ENCODE data around the gene ARHGAP10.

Gene ARHGAP10

GRCh38 chr4:147825451-147826287 lies 93.8 kb downstream of the ARHGAP10 start:
- no peak for DNase-seq (ENCODE audit: low read depth in 2 of 2)

DNA sequence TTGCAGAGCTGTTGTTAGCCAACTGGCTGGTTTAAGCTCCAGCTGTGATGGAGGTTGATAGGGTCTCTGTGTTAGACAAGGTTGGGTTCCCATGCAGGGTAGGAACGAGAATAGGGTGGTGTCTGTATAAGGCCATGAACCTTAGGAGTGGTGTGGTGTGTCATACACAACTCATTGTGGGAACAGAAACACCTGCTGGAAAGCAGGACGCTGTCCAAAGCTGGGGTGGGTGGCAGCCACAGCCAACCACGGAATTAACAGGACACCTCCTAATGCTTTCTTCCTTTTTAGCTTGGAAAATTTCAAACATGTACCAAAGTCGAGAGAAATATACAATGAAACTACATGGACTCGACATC lies 94.4 kb downstream of the ARHGAP10 start:
- no peak for DNase-seq (ENCODE audit: low read depth in 2 of 2)

DNA sequence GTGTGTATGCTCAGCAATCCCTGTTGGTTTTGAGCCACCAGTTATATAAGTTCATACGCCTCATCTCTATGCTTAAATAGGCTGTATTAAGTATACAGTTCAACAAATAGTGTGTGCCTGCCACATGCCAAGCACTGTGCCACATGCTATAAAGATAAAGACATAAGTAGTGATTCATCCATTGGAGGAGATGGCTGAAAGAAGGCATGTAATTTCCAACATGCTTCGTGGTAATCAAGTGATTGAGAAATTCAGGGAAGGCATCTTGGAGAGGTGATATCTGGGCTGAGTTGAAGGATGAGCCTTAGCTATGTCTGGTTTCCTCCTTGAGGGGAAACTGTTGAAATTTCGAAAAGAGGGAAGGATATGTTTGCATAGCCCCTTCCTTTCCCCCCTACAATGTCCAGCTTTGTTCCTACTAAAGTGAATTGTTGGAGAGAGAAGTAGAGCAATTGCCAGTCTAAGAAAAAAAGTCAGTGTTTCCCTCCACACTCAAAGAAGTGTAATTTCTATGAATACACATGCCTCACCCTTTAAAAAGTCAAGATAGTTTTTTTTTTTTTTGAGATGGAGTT lies 96.5 kb downstream of the ARHGAP10 start:
- no peak for DNase-seq (ENCODE audit: low read depth in 2 of 2)

GRCh38 chr4:147829401-147830101 lies 97.7 kb downstream of the ARHGAP10 start:
- DNase-seq (ENCODE audit: low read depth in 2 of 2) = no peak

- DNase-seq (ENCODE audit: low read depth in 2 of 2) = no peak
These were observed 98.2 kb downstream of the ARHGAP10 start for GRCh38 chr4:147830102-147830463.

- no peak for DNase-seq (ENCODE audit: low read depth in 2 of 2)
These were observed 99.1 kb downstream of the ARHGAP10 start for GRCh38 chr4:147830987-147831386.

DNA sequence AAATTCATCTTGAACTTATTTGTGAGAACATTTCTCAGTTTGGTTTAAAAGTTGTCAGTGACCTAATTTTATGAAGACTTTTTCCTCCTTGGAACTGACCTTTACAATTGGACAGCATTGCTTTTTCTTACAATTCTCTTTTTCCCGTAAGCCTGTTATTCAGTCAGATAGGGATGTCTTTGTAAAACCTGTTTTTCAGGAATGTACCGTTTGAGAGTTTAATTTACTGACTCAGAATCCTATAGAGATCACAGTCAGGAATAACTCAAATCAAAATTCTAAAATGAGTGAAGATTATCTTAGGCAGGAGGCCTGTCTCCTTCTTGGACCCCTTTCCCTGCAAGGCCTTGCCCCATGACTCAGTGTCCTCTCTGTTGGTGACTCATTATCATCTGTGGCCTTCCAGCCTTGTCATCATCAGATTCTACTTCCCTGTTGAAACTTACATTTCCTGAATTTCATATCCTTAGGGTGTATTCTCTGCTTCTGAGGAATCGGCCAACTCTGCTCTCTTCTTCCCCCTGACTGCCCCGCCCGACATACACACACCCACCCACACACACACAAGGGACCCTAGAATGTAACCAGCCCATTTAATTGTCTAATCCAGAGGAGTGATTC lies 99.8 kb downstream of the ARHGAP10 start:
- DNase-seq (ENCODE audit: low read depth in 2 of 2) = peak in 1 of 2 experiments; percentile 36

GRCh38 chr4:147833254-147833653 lies 101.4 kb downstream of the ARHGAP10 start:
- DNase-seq (ENCODE audit: low read depth in 2 of 2) = no peak

GRCh38 chr4:147833741-147834140 lies 101.9 kb downstream of the ARHGAP10 start:
- no peak for DNase-seq (ENCODE audit: low read depth in 2 of 2)

DNA sequence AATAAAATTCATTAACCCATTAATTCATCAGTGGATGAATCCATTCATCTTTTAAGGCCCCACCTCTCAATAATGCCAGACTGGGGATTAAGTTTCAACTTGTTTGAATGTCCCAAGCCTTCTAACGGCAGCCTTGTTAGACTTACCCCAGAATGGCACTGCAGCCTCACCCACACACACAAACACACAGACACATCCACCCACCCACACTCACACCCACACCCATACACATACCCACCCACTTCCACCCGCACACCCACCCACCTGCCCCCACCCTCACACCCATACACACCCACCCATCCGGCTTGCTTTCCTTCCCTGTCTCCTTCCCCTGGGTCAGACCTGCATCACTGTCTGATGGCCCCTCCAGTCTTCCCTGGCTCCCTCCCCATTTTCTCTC lies 102.6 kb downstream of the ARHGAP10 start:
- DNase-seq (ENCODE audit: low read depth in 2 of 2) = no peak

DNA sequence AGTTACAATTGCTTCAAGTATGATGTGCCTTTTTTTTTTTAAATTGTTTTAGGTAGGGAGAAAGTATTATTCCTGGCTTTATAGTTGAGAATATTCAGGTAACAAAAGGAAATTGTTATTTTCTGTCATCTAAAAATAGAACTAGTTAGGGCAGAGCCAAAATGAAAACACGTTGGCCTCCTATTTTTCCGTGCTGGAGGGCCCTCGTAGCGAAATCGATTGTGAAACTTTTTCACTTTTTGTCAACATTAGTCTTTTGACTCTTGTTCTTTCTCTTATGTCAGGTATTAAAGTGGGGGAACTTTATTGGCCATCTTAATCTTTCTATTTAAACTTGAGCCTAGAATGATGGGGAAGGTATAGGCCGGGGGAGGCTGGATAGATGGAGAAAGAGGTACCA lies 104.9 kb downstream of the ARHGAP10 start:
- no peak for DNase-seq (ENCODE audit: low read depth in 2 of 2)

- DNase-seq (ENCODE audit: low read depth in 2 of 2) = no peak
These were observed 105.5 kb downstream of the ARHGAP10 start for GRCh38 chr4:147837435-147837834.

GRCh38 chr4:147837854-147838253 lies 106.0 kb downstream of the ARHGAP10 start:
- no peak for DNase-seq (ENCODE audit: low read depth in 2 of 2)

DNA sequence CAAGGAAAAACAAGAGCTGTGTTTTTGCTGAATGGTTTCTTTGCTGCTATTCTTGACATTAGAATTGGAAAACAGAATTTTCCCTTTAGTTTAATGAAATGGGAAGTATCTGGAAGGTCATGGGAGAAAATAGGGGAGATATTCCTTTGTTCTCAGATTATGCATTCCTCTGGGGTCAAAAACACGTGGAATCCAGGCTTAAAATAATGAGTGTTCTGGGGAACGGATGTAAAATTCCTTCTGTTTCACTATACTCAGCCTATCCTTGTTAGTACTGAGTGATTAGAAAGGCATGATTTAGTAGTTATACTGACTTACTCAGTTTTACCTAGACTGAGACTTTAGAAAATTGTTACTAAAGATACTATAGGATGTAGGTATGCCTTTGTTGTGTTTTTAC lies 107.3 kb downstream of the ARHGAP10 start:
- no peak for DNase-seq (ENCODE audit: low read depth in 2 of 2)

DNA sequence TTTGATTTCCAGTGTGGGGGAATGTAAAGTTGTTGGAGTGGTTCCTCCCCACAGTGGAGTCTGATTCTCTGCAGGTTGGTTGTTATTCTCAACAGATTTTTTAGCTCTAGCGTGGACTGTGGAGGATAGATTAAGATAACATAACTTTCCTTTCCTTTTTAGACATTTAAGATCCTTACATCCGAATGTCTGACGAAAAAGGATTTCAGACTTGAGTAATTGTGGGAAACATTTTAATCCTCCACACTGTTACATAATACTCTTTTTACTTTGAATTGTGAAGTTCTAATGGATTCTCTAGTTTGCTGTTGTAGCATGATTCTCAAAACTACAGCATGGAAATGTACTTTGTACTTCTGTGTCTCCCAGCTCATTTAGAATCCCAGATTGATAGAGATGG lies 107.8 kb downstream of the ARHGAP10 start:
- no peak for DNase-seq (ENCODE audit: low read depth in 2 of 2)

- DNase-seq (ENCODE audit: low read depth in 2 of 2) = no peak
These were observed 109.2 kb downstream of the ARHGAP10 start for GRCh38 chr4:147840838-147841738.

GRCh38 chr4:147842573-147842972 lies 110.7 kb downstream of the ARHGAP10 start:
- no peak for DNase-seq (ENCODE audit: low read depth in 2 of 2)

DNA sequence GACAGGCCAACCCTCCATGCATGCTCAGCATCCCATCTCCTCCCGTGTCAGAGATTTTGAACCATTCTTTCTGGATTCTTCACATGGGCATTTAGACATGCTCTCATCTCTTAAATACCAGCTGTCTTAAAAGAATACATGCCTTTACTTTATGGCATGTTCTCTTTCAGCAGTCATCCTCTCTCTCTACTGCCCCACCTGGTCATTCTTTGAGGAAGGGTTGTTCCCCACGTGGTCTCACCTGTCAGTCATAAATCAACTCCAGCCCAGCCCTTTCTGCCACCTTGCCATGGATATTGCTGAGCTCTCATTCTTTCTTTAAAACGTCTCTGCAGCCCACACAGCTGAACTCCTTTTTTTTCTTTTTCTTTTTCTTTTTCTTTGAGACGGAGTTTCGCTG lies 111.3 kb downstream of the ARHGAP10 start:
- no peak for DNase-seq (ENCODE audit: low read depth in 2 of 2)

- no peak for DNase-seq (ENCODE audit: low read depth in 2 of 2)
These were observed 112.9 kb downstream of the ARHGAP10 start for GRCh38 chr4:147844781-147845180.

- no peak for DNase-seq (ENCODE audit: low read depth in 2 of 2)
These were observed 114.6 kb downstream of the ARHGAP10 start for GRCh38 chr4:147846318-147847155.
